ENCODE results near the gene ARHGAP1.
"Not testable (repeated sequence)": the region's sequence is repeated elsewhere in the genome, so short reads cannot be mapped to it uniquely, and the experiment has no call there.

The ARHGAP1 gene

DNA sequence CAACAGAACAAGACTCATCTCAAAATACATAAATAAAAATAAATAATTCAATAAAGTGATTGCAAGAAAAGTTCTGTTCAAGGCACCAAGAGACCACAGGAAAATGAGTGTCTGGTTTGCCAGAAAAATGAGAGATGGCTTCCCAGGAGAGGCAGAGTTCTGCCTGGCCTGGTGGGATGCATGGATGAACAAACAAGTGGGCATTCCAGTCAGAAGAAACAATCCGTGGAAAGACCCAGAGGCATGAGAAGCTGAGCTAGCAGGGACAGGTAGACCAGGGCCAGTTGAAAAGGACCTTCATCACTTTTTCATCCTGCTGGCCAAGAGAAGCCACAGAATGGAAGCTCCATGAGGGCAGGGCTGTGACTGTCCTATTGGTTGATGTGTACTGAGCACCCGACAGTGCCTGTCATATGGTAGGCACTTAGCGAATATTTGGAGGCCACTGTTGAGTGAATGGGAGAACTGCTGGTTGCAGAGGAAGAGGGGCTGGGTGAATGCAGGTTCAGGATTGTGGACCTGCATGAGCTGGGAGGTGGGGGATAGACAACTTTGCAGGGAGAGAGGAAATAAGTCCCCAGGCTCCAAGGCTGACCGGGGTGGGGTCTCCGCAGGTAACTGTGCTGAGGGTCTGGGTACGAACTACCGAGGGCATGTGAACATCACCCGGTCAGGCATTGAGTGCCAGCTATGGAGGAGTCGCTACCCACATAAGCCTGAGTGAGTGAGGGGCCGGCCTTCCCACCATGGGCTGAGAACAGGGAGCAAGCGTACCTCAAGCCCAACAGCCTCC lies 22.3 kb upstream of the ARHGAP1 start:
- no peak for DNase-seq

DNA sequence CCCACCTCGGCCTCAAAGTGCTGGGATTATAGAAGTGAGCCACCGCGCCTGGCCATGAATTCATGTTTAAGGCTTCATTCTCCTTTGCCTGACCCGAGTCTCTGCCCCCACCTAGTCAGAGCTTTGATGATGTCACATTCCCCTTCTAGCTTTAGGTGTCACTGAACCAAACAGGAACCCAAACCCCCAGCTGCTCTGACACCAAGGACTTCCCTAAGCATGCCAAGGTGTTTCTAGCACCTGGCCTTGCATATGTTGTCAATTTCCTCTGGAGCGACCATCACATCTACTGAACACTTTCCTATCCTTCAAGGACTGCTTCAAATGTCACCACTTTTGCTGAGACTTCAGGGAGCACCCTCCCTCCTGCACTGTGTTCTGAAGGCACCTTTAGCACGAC lies 20.9 kb upstream of the ARHGAP1 start:
- no peak for DNase-seq

DNA sequence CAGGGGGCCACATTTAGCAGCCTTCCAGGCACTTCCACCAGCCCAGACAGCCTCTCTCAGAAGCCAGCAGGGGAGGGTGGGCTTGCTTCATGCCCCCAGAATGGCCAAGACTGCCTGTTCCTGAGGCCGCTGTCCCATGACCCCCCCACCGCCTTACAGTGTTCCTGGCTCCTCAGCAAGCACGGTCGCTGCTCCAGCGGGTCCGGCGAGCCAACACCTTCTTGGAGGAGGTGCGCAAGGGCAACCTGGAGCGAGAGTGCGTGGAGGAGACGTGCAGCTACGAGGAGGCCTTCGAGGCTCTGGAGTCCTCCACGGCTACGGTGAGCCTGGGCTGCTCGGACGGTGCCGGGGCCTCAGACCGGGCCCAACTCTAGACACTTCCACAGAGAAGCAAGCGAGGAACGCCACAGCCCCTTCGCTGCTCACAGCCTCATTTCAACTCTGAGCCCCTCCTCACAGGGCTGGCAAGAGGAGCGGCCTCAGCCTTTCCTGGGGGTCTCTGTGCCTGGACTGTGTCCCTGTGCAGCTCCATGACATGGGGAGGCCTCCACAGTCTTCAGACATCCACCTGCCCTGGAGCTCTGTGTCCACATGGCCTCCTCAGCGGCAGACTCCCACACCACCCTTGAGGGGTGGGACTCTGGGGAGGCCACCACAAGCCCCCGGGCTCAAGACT lies 19.3 kb upstream of the ARHGAP1 start:
- DNase-seq: no peak

DNA sequence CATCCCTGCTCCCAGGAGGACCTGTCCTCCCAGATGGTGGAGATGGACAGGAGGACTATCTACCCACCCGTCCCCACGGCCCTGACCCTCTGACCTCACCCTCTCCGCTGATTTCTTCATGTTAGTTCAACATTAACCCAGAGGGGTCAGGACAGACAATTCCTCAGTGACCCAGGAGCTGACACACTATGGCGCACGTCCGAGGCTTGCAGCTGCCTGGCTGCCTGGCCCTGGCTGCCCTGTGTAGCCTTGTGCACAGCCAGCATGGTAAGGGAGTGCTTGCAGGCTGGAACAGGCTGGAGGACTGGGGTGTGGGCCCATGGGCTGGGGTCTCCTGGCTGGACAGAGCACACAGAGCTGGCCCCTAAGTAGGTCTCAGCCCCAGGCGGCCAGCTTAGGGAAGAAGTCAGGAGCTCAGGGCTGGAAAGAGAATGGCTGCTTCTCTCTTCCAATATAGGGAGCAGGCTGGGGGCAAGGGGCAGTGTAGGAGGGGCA lies 18.7 kb upstream of the ARHGAP1 start, which contains the start of gene F2:
Gene F2 (plus strand): TSS at position 166 of the 495 bp plus-strand sequence. CDS start 23 bp downstream, at position 189.
- DNase-seq: no peak

DNA sequence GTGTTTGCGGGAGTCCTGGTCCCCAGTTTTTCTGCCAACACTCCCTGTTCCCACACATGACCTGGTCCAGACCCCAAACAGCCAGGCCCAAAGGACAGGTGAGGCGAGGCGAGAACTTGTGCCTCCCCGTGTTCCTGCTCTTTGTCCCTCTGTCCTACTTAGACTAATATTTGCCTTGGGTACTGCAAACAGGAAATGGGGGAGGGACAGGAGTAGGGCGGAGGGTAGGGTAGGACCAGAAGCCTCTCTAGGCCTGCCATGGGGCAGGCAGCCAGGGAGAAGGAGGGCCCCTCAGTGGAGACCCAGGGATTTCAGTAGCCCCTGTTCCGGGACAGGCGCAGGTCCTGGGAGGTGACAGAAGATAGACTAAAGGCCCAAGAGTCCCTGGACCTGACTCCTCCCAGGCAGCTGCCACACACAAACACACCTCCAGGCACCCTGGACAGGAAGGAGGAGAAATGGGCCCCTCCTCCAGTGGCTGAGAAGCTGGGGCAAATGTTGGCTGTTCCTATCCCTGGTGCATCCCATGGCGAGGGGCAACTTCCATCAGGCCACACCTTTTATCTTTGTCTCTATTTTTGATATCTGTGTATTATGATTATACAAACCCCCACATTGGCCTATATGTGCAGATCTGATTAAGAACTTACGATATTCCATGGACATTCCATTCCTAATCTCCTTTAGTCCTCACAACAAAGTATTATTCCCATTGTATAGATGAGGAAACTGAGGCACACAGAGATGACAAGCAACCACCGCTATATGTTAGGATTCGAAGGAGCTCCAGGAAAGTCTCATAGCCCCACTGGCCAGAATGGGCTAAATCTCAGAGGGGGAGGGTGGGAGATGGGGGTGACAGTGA lies 18.0 kb upstream of the ARHGAP1 start:
- DNase-seq: no peak

DNA sequence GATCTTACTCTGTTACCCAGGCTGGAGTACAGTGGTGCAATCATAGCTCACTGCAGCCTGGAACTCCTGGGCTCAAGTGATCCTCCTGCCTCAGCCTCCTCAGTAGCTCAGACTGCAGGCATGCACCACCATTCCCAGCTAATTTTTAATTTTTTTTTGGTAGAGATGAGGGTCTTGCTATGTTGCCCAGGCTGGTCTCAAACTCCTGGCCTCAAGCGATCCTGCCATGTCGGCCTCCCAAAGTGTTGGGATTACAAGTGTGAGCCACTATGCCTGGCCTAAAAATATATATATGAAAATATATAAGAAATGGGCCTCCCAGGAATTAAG lies 17.4 kb upstream of the ARHGAP1 start:
- not testable (repeated sequence) for DNase-seq

DNA sequence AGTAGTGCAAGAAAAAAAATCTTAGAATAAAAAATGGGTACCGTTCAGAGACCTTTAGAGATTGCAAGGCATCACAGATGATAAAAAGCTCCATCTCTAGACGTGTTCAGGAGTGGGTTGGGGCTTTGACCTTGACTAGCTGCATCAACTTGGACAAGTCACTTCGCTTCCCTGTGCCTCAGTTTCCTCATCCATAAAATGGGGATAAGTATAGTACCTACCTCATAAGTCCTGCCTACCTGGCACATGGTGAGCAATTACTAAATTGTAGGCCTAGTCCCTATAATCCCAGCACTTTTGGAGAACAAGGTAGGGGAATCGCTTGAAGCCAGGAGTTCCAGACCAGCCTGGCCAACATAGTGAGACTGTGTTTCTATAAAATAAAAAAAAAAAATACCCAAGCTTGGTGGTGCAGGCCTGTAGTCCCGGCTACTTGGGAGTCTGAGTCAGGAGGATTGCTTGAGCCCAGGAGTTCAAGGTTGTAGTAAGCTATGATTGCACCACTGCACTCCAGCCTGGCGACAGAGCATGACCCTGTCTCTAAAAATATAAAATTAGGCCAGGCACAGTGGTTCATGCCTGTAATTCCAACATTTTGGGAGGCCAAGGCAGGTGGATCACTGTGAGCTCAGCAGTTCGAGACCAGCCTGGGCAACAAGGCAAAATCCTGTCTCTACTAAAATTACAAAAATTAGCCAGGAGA lies 12.6 kb upstream of the ARHGAP1 start:
- no peak for DNase-seq

DNA sequence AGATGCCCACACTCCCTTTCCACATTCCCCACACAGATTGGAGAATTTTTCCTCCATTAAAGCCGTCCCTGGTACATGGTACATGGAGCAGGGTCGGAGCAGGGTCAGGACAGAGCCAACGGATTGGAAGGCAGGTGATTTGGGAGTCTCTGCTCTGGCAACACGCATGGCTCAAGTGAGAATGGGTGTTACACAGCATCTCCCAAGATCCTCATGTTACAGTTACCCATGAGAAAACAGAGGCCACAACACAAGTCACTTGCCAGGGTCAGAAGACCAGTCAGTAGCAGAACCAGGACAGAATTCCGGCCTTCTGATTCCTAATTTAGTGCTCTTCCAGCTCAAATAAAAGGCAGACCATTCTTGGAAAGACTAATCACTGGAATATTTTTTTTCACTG lies 10.9 kb upstream of the ARHGAP1 start:
- no peak for DNase-seq

DNA sequence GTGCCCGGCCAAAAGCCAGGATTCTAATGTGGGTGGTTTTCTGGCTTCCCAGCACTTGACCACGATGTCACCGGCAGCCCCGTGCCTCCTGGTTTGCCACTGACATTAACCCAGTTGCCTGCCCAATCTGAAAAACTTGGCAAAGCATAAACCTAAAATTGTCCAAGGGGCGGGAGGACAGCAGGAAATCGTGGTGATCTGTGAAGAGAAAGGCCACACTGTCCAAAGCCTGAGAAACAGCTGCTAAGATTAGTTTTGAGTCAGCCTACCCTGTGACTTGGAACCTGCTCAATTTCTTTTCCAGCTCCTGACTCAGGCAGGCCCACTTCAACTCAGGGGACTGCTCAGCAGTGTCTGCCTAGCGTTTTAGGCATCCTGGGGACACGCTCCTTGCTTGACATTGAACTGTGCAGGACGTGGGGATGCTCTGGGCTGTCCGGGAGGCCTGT lies 10.4 kb upstream of the ARHGAP1 start:
- no peak for DNase-seq

DNA sequence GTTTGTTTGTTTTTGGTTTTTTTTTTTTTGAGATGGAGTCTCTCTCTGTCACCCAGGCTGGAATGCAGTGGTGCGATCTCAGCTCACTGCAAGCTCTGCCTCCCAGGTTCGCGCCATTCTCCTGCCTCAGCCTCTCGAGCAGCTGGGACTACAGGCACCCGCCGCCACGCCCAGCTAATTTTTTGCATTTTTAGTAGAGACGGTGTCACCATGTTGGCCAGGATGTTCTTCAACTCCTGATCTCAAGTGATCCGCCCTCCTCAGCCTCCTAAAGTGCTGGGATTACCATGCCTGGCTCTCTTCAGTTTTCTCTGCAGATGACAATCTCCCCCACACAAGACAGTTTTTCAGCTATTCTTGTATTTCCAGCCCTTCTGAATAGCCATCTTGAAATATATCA lies 8.9 kb upstream of the ARHGAP1 start:
- not testable (repeated sequence) for DNase-seq

DNA sequence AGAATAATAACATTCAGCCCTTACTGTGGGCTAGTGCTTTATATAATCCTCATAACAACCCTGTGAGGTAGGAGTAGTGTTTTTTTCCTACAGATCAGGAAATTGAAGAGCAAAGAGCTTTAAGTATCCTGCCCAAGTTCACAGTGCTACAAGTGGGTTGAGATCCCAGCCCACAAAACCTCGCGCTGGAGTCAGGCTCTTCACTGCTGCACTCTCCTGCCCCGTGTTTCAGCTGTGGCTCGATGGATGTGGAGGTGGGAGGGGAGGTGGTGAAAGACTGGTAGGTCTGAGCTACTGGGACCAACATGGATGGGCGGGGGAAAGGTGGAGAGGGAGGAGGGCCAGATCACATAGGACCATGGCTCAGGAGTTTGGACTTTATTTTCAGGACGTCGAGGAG lies 6.5 kb upstream of the ARHGAP1 start:
- DNase-seq: no peak

DNA sequence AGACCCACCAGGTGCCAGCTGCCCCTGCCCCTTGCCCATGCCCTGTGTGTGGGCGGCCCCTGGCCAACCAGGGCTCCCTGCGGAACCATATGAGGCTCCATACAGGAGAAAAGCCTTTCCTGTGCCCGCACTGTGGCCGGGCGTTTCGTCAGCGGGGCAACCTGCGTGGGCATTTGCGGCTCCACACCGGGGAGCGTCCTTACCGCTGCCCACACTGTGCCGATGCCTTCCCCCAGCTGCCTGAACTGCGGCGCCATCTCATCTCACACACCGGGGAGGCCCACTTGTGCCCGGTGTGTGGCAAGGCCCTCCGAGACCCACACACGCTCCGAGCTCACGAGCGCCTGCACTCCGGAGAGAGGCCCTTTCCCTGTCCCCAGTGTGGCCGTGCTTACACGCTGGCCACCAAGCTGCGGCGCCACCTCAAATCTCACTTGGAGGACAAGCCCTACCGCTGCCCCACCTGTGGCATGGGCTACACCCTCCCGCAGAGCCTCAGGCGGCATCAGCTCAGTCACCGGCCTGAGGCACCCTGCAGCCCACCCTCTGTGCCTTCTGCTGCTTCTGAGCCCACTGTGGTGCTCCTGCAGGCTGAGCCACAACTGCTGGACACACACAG lies 4.8 kb upstream of the ARHGAP1 start:
- no peak for DNase-seq

DNA sequence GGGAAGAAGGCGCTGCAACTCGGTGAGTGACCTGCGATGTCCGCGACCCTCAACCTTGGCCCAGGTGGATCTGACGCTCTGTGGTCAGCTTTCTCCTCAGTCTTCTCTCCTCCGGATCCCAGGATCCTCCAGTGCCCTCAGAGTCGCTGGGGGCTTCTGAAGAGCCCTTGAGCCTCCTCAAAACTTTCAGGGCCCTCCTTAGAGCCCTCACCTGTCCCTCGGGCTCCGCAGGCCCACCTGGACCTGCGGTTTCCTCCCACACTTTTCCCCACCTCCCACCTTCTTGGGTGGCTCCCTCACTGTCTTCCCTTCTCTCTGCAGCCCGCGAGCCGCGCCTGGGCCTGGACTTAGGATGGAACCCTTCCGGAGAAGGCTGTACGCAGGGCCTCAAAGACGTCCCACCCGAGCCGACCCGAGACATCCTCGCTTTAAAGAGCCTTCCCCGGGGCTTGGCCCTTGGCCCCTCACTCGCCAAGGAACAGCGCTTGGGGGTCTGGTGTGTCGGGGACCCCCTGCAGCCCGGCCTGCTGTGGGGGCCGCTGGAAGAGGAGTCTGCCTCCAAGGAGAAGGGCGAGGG lies 747 bp upstream of the ARHGAP1 start:
- DNase-seq: no peak

DNA sequence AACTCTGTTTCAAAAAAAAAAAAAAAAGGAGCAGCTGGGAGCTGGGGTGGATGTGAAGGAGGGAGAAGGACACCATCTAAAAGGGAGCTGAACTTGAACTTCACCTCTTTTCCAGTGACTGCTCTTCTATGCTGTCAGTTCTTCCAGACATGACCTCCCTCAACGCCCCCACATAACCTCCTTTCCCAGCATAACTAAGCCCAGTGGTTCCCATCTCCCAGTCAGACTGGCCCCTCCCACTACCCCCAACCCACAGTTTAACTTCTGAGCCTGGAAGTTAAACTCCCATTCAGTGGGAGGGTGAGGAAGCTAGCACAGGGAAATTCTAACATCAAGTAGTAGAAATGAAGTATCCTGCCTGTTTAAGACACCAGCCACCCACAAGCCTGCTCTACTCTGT lies 1.8 kb downstream of the ARHGAP1 start:
- DNase-seq: no peak

DNA sequence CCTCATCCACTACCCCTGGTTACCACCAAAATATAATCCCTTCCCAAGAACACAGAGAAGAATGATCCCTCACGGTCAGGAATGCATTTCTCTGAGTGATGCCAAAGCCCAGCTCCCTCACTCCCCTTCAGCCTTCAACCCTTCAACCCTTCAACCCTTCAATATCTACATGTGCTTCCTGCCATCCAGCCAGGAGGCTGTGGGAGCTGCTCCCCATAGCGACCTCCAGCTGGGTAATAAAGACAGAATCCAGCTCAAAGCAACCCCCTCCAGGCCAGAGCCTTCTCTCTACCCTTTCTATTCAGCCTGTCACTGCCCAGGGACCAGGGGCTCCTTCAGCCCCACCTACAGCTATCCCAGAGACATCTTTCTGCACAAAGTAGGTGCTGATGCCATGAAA lies 2.7 kb downstream of the ARHGAP1 start:
- no peak for DNase-seq

DNA sequence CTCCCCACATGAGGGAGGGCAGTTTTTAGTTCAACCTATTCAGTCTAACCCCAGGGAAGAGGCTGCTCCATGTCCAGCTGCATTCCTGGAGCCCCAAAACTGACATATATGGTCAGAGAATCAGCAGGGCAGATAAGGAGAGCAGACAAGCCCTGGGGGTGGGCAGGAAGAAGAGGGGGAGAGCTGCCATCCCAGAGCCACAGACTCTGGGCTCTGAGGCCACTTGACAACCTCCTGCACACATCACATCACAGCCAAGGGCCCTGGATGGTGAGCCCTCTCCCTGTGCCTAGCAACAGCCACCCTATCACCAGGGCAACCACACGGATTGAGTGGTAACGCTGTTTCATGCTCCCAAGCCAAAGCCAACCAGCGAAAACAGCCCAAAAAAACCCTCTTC lies 3.1 kb downstream of the ARHGAP1 start:
- DNase-seq: no peak

DNA sequence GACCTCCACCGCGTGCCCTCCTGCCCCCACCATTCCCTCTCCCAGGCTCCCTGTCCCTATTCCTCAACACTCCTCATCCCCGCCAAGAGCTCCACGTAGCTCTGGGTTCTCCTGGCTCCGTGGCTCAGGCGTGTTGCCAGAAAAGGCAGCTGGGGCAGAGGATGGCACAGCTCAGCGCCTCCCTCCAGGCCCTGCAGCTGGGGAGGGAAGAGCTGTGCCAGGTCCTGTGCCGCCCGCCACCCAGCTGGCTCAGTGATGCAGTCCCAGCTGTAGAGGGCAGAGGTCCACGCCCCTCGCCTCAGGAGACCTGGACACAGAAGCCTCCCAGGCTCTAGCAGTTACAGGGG lies 4.2 kb downstream of the ARHGAP1 start:
- DNase-seq: no peak

DNA sequence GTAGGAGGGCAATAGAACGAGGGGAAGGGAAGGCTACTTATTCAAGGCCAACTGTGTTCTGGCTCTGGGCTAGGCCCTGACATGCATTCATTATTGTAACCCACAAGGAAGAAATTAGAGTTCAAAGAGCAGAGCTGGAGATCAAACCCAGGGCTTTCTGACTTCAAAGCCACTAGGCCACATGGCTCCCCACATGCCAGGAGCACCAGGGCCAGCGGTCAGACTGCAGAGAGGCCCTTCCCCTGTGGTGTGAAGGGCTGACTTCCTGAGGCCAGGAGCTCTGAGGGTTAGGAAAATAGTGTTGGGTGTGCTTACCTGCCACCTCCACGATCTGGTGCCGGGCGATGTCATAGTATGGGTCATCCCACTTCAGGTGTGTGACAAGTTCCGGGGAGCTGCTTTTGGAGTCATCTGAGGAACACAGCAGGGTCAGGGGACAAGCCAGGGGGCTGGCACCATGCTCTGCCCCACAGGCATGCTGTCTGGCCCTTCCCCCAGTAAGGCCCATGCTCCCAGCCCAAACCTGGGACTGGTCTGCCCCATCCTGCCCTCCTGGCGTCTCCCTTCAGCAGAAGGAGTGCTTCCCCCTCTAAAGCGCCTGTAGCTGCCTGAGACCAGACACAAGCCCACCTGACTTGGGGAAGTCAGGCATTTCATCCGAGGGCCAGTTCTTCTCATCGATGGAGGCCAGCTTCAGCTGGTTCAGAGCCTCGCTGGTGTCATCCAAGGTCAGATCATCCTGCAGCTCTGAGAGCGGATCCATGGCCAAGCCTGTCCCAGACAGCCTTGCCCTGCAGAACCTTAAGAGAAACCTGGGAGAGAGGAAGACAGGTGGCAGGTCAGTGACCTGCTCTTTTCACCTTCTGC lies 4.8 kb downstream of the ARHGAP1 start:
- no peak for DNase-seq

DNA sequence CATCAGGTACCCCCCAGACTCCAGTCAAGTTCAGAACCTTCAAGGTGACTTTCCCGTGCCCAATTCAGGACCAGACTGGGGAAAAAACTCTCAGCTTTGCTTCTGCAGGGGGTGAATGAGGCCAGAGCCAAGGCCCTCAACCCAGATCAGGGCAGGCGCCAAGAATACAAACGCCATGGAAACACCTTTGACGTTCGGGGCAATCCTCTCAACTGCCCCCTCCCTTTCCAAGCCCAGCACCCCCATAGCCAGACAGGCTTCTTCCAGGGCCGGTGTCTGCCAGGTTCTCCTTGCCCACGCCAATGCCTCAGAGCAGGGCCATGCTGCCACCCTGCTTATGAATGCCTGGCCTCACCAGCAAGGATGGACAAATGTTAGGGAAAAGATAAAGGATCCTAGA lies 5.8 kb downstream of the ARHGAP1 start:
- DNase-seq: no peak

DNA sequence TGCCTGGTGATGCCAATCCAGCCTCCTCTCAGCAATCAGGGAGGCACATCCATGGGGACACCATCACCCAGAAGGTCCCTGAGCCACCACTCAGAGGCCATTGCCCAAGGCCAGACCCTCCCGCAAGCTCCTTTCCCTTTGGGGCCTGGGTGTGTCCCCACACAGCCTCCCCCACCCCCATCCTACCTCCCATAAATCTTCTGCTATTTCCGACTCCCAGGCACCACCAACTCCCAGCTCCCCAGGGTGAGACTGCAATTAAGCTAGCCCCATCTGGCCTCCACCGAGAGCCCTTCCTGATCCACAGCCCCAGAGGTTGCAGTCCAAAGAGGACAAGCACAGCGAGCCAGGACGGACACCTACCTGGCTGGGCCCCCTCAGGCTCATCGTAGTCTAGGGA lies 6.3 kb downstream of the ARHGAP1 start:
- DNase-seq: no peak

DNA sequence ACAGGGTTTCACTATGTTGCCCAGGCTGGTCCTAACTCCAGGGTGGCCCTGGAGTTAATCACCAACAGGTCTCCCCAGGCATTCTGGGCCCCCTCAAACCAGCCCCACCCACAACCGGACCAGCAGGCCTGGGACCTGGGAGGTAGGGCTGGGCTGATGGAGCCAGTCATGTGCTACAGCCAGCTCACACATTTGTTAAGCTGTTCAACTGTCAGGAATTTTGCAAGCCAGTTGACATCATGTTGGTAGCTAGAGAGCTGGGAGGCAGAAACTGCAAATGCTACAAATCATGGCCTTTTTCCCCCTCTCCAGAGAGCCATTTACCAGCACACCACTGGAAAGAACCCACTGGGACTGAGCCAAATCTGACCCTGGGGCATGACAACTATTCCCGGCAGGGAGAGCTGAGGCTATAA lies 6.8 kb downstream of the ARHGAP1 start:
- DNase-seq: no peak

Measured in stimulated activated CD4-positive, alpha-beta T cell treated with anti-CD3 and anti-CD28 coated beads, Interleukin-2, amount 100 ng/mL, for 48 hours (primary cell).